Femur (tissue), 1 donor: ENCODE measurements around the gene ATP2A2.
A peak's percentile ranks its signal among the peaks of the same experiment; 100 is the strongest.
"Not testable (repeated sequence)": the region's sequence is repeated elsewhere in the genome, so short reads cannot be mapped to it uniquely, and the experiment has no call there.

Experiments used
- DNase-seq: peaks from one replicate; pipeline ENCODE4 v3.0.0-alpha.2; 2017

ATP2A2 gene

GRCh38 chr12:110370732-110371231 is 89.7 kb downstream of the ATP2A2 start:
- no peak for DNase-seq

- DNase-seq, result no peak
Measured at GRCh38 chr12:110371408-110372055, 90.5 kb downstream of the ATP2A2 start.

GRCh38 chr12:110372056-110372425 is 91.0 kb downstream of the ATP2A2 start:
- no peak for DNase-seq

- DNase-seq, result peak; percentile 71
Measured at GRCh38 chr12:110373025-110373424, 92.0 kb downstream of the ATP2A2 start.

- no peak for DNase-seq
Measured at GRCh38 chr12:110373425-110373824, 92.4 kb downstream of the ATP2A2 start.

- DNase-seq, result no peak
Measured at GRCh38 chr12:110373962-110374611, 93.0 kb downstream of the ATP2A2 start.

GRCh38 chr12:110378131-110378790 is 97.2 kb downstream of the ATP2A2 start:
- DNase-seq, result not testable (repeated sequence)

- DNase-seq, result no peak
Measured at GRCh38 chr12:110379197-110379596, 98.2 kb downstream of the ATP2A2 start.

- DNase-seq, result no peak
Measured at GRCh38 chr12:110379631-110380030, 98.6 kb downstream of the ATP2A2 start.

GRCh38 chr12:110382683-110383082 is 101.6 kb downstream of the ATP2A2 start:
- DNase-seq, result no peak
